NCI-H226 (cell line): Measurements from ENCODE around the gene CTDNEP1.

Experiments used
- DNase-seq: peaks from one replicate; pipeline ENCODE4 v3.0.0-alpha.2; 2015

CTDNEP1 gene

GRCh38 chr17:7214300-7215135, 37.0 kb downstream of the CTDNEP1 start:
- DNase-seq, result peak; percentile 93

- peak; percentile 63 for DNase-seq
These were observed 37.6 kb downstream of the CTDNEP1 start for GRCh38 chr17:7213895-7214299.

- no peak for DNase-seq
These were observed 39.9 kb downstream of the CTDNEP1 start for GRCh38 chr17:7211491-7212273.

GRCh38 chr17:7208754-7209460, 42.6 kb downstream of the CTDNEP1 start:
- no peak for DNase-seq

- no peak for DNase-seq
These were observed 43.4 kb downstream of the CTDNEP1 start for GRCh38 chr17:7208027-7208571.

- DNase-seq, result no peak
These were observed 44.2 kb downstream of the CTDNEP1 start for GRCh38 chr17:7207120-7208001.

GRCh38 chr17:7205561-7205960, 46.0 kb downstream of the CTDNEP1 start:
- no peak for DNase-seq

GRCh38 chr17:7204828-7205461, 46.6 kb downstream of the CTDNEP1 start:
- peak; percentile 76 for DNase-seq

- DNase-seq, result no peak
These were observed 47.2 kb downstream of the CTDNEP1 start for GRCh38 chr17:7204336-7204735.

- no peak for DNase-seq
These were observed 48.1 kb downstream of the CTDNEP1 start for GRCh38 chr17:7203391-7203790.

GRCh38 chr17:7196651-7197401, 54.7 kb downstream of the CTDNEP1 start:
- no peak for DNase-seq

GRCh38 chr17:7195971-7196370, 55.6 kb downstream of the CTDNEP1 start:
- DNase-seq, result no peak
